GM23338 (cell line): ENCODE measurements around the gene ACTL6B.

Experiments
- EZH2phosphoT487 ChIP-seq: fragments of 200-600 bp; sonication (generic); IDR thresholded peaks from one replicate; pipeline ENCODE4 v1.8.1; 2018; ENCODE audit warnings: antibody characterized with exemption; ENCODE audit not compliant: unreplicated experiment
- POLR2AphosphoS5 ChIP-seq: IDR thresholded peaks from 2 replicates; pipeline ENCODE4 v1.6.1; 2016; ENCODE audit warnings: antibody characterized with exemption, low read depth
- ZNF331 ChIP-seq: fragments of 250-450 bp; sonication (Bioruptor Pico); IDR thresholded peaks from 2 replicates; pipeline ENCODE4 v1.5.0; 2020; ENCODE audit warnings: low read depth, mild to moderate bottlenecking, moderate library complexity
- TF ChIP-seq, protein P1 (sequence below), 2 experiments: fragments of 200-600 bp in 1 of 2; sonication (generic) in 1 of 2; conservative IDR thresholded peaks; 2 replicates each; pipeline versions ENCODE4 v1.5.1 to v1.6.1; 2016 to 2017; ENCODE audit warnings: antibody characterized with exemption in 2 of 2, low read depth in 2 of 2, mild to moderate bottlenecking in 2 of 2, moderate library complexity in 1 of 2
- TF ChIP-seq, protein P2 (sequence below): IDR thresholded peaks from one replicate; pipeline ENCODE4 v1.6.1; 2018; ENCODE audit warnings: antibody characterized with exemption; ENCODE audit not compliant: unreplicated experiment
- TF ChIP-seq, protein P3 (sequence below): IDR thresholded peaks from 2 replicates; pipeline ENCODE4 v1.6.1; 2016; ENCODE audit warnings: antibody characterized with exemption

DNA sequence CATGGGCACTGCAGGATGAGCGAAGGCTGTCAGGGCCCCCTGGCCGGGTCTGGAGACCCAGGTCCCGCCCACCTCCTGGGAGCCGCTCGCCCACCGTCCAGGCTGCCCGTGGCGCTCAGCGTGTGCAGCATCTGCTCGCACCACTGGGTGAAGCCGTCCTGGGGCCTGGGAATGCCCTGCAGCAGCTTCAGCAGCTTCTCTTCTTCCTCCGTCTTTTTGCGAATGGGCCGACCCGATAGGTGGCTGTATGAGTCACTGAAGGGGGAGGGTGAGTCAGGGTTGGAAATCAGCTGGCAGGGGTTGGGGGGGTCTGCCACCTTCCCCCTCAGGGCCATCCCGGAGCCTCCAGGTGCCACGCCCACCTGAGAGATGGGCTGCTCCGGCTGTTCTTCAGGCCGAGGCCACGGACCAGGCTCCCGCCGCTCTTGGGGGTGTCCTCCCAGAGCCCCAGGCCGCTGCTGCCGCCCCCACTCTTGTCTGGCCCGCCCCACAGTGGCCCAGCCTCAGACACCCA is 26.0 kb upstream of the ACTL6B start:
- TF ChIP-seq, protein P1, sequence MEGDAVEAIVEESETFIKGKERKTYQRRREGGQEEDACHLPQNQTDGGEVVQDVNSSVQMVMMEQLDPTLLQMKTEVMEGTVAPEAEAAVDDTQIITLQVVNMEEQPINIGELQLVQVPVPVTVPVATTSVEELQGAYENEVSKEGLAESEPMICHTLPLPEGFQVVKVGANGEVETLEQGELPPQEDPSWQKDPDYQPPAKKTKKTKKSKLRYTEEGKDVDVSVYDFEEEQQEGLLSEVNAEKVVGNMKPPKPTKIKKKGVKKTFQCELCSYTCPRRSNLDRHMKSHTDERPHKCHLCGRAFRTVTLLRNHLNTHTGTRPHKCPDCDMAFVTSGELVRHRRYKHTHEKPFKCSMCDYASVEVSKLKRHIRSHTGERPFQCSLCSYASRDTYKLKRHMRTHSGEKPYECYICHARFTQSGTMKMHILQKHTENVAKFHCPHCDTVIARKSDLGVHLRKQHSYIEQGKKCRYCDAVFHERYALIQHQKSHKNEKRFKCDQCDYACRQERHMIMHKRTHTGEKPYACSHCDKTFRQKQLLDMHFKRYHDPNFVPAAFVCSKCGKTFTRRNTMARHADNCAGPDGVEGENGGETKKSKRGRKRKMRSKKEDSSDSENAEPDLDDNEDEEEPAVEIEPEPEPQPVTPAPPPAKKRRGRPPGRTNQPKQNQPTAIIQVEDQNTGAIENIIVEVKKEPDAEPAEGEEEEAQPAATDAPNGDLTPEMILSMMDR (conservative IDR thresholded peaks at IDR 0.05; ENCODE audit: low read depth in 2 of 2): no peak
- TF ChIP-seq ZNF331 (CRISPR knock-in tag) (no peak), POLR2AphosphoS5 (no peak), EZH2phosphoT487 (no peak)
- TF ChIP-seq, protein P2, sequence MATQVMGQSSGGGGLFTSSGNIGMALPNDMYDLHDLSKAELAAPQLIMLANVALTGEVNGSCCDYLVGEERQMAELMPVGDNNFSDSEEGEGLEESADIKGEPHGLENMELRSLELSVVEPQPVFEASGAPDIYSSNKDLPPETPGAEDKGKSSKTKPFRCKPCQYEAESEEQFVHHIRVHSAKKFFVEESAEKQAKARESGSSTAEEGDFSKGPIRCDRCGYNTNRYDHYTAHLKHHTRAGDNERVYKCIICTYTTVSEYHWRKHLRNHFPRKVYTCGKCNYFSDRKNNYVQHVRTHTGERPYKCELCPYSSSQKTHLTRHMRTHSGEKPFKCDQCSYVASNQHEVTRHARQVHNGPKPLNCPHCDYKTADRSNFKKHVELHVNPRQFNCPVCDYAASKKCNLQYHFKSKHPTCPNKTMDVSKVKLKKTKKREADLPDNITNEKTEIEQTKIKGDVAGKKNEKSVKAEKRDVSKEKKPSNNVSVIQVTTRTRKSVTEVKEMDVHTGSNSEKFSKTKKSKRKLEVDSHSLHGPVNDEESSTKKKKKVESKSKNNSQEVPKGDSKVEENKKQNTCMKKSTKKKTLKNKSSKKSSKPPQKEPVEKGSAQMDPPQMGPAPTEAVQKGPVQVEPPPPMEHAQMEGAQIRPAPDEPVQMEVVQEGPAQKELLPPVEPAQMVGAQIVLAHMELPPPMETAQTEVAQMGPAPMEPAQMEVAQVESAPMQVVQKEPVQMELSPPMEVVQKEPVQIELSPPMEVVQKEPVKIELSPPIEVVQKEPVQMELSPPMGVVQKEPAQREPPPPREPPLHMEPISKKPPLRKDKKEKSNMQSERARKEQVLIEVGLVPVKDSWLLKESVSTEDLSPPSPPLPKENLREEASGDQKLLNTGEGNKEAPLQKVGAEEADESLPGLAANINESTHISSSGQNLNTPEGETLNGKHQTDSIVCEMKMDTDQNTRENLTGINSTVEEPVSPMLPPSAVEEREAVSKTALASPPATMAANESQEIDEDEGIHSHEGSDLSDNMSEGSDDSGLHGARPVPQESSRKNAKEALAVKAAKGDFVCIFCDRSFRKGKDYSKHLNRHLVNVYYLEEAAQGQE: no peak
- TF ChIP-seq, protein P3, sequence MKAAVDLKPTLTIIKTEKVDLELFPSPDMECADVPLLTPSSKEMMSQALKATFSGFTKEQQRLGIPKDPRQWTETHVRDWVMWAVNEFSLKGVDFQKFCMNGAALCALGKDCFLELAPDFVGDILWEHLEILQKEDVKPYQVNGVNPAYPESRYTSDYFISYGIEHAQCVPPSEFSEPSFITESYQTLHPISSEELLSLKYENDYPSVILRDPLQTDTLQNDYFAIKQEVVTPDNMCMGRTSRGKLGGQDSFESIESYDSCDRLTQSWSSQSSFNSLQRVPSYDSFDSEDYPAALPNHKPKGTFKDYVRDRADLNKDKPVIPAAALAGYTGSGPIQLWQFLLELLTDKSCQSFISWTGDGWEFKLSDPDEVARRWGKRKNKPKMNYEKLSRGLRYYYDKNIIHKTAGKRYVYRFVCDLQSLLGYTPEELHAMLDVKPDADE: no peak
